ENCODE results near the gene SATB1.
A peak's percentile ranks its signal among the peaks of the same experiment; 100 is the strongest.

The SATB1 gene

DNA sequence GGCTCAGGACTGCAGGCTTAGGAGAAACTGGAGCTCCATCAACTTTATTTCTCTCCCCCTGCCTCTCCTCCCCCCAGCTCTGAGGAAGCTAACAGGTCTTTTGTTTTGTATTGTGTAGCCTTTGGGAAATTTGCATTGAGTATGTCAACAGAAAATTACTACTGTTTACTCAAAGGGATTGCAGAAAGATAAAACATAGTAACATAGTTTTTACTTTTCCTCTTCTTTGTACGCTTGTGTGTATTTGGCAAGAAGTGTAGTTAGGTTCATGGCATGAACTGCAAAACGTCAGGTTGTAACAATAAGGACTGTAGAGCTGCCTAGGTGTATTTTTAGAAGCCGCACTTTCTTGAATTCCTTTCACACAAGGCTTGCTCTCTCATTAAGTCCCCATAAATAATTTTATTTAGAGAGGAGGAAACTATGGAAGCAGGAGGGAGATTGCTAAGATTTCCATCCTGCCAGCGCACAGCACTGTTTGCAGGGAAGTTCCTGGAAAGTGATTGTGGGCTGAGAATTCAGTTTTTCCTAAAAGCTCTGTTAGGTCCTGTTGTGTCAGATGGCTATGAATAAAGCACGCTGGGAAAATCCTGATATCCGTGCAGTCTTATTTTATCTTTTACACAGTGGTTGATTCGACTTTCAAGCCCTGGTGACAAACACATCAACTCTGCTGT is 21.1 kb upstream of the SATB1 start:
- TF ChIP-seq EZH2phosphoT487 (IDR thresholded peaks at IDR 0.05; ENCODE audit: borderline replicate concordance) (no peak), CTCF (conservative IDR thresholded peaks at IDR 0.05; ENCODE audit: low read length) (no peak)
- Histone ChIP-seq H2AFZ (ENCODE audit: low read length) (peak overlapping the region; percentile 98), H3K9me2 (replicated peaks; ENCODE audit: low read depth, low read length) (no peaks in the 10 kb centered on the region), H3K4me1 (ENCODE audit: insufficient read depth, low read length, poor library complexity, severe bottlenecking) (peaks cover 46% of the 10 kb centered on the region), H3K4me3 (ENCODE audit: low read length, poor library complexity, severe bottlenecking) (peak overlapping the region; percentile 99), H3K9ac (ENCODE audit: low read depth, low read length, poor library complexity, severe bottlenecking) (peak overlapping the region; percentile 76), H3K27me3 (ENCODE audit: insufficient read depth, low read length, poor library complexity, severe bottlenecking) (no peaks in the 10 kb centered on the region), H4K20me1 (ENCODE audit: insufficient read depth, low read length, poor library complexity, severe bottlenecking) (peaks cover 21% of the 10 kb centered on the region), H3K4me2 (ENCODE audit: low read depth, low read length, poor library complexity, severe bottlenecking) (peak overlapping the region; percentile 98), H3K36me3 (ENCODE audit: insufficient read depth, low read length) (no peaks in the 10 kb centered on the region), H3F3A (ENCODE audit: low read depth) (no peaks in the 10 kb centered on the region), H3K79me2 (ENCODE audit: insufficient read depth, low read length) (peaks cover 55% of the 10 kb centered on the region), H3K9me3 (ENCODE audit: insufficient read depth, low read depth, low read length) (no peaks in the 10 kb centered on the region; the same call in 1 of the 2 replicates)

DNA sequence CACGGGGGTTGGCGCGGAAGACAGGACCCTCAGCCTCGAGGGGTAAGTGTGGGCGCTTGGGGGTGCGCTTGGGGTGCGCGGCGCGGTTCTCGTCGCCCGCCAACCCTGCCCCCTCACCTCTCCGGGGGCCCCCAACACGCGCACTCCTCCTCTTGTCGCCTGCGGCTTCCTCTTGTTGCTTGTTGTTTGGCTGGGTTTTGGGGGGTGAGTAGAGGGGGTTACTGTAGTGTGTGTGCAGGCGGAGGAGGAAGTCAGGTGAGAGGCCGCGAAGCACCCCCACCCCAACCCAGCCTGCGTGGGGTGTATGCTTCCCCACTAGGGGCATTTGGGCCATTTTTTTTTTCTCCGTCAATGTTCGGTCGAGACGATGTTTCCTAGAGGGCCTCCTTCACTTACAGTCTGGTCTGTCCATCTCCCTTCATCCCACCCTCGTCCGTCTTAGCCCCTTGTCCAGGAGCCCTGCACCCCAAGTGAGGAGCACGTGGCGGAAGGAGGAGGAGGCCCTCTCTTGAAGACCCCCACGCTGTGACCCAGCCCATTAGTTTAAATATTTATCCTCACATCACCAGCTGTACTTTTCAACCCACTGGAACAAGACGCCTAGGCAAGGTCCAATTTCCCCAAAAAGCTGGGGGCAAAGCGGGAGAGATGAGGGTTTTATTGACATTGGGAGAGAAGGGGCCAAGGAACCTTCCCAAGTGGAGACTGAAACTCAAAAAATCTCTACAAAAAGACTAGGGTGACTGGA is 20.4 kb upstream of the SATB1 start:
- Histone ChIP-seq H2AFZ (ENCODE audit: low read length) (peak overlapping the region; percentile 98), H3K9ac (ENCODE audit: low read depth, low read length, poor library complexity, severe bottlenecking) (peak overlapping the region; percentile 76), H3K4me2 (ENCODE audit: low read depth, low read length, poor library complexity, severe bottlenecking) (peak overlapping the region; percentile 98), H3K79me2 (ENCODE audit: insufficient read depth, low read length) (peaks cover 63% of the 10 kb centered on the region), H3K36me3 (ENCODE audit: insufficient read depth, low read length) (no peaks in the 10 kb centered on the region), H3F3A (ENCODE audit: low read depth) (no peaks in the 10 kb centered on the region), H3K9me3 (ENCODE audit: insufficient read depth, low read depth, low read length) (no peaks in the 10 kb centered on the region; the same call in 1 of the 2 replicates), H3K27me3 (ENCODE audit: insufficient read depth, low read length, poor library complexity, severe bottlenecking) (no peaks in the 10 kb centered on the region), H3K4me1 (ENCODE audit: insufficient read depth, low read length, poor library complexity, severe bottlenecking) (peaks cover 53% of the 10 kb centered on the region), H4K20me1 (ENCODE audit: insufficient read depth, low read length, poor library complexity, severe bottlenecking) (peaks cover 27% of the 10 kb centered on the region), H3K4me3 (ENCODE audit: low read length, poor library complexity, severe bottlenecking) (peak overlapping the region; percentile 99), H3K9me2 (replicated peaks; ENCODE audit: low read depth, low read length) (no peaks in the 10 kb centered on the region)
- TF ChIP-seq CTCF (conservative IDR thresholded peaks at IDR 0.05; ENCODE audit: low read length) (peak; percentile 48), EZH2phosphoT487 (IDR thresholded peaks at IDR 0.05; ENCODE audit: borderline replicate concordance) (no peak)

- Histone ChIP-seq H3K4me1 (ENCODE audit: insufficient read depth, low read length, poor library complexity, severe bottlenecking) (peaks cover 61% of the 10 kb centered on the region), H3K9me2 (replicated peaks; ENCODE audit: low read depth, low read length) (no peaks in the 10 kb centered on the region), H3K4me3 (ENCODE audit: low read length, poor library complexity, severe bottlenecking) (peak overlapping the region; percentile 99), H3K9ac (ENCODE audit: low read depth, low read length, poor library complexity, severe bottlenecking) (peak overlapping the region; percentile 98), H3K79me2 (ENCODE audit: insufficient read depth, low read length) (peaks cover 70% of the 10 kb centered on the region), H2AFZ (ENCODE audit: low read length) (peak overlapping the region; percentile 98), H3F3A (ENCODE audit: low read depth) (no peaks in the 10 kb centered on the region), H4K20me1 (ENCODE audit: insufficient read depth, low read length, poor library complexity, severe bottlenecking) (peaks cover 32% of the 10 kb centered on the region), H3K9me3 (ENCODE audit: insufficient read depth, low read depth, low read length) (no peaks in the 10 kb centered on the region; the same call in 1 of the 2 replicates), H3K27me3 (ENCODE audit: insufficient read depth, low read length, poor library complexity, severe bottlenecking) (no peaks in the 10 kb centered on the region), H3K4me2 (ENCODE audit: low read depth, low read length, poor library complexity, severe bottlenecking) (peak overlapping the region; percentile 96), H3K36me3 (ENCODE audit: insufficient read depth, low read length) (no peaks in the 10 kb centered on the region)
- TF ChIP-seq CTCF (conservative IDR thresholded peaks at IDR 0.05; ENCODE audit: low read length) = no peak
- TF ChIP-seq EZH2phosphoT487 (IDR thresholded peaks at IDR 0.05; ENCODE audit: borderline replicate concordance) = no peak
Measured at GRCh38 chr3:18444595-18445400, 19.7 kb upstream of the SATB1 start.
